ENCODE results near the gene RASSF5. TPM values are rescaled to one million over a fixed set of nuclear protein-coding genes. Genes with fewer than 3 reads are reported as not detected.
A peak's percentile ranks its signal among the peaks of the same experiment; 100 is the strongest.

RASSF5 gene
- total and polyA plus RNA-seq, 9 of the 15 experiments (the other 6 are each of a cell fraction or from before 2014, with no cell fraction given), result 6.1 to 41.0 (median 25.2) TPM

- TF ChIP-seq ZBTB5 (IDR thresholded peaks at IDR 0.05) (no peak), CCAR2 (IDR thresholded peaks at IDR 0.05; ENCODE audit: low read depth, low read length) (no peak), FUS (optimal IDR thresholded peaks at IDR 0.05; ENCODE audit: low read depth, low read length) (no peak), POLR3A (IDR thresholded peaks at IDR 0.05; ENCODE audit: borderline replicate concordance, extremely low read depth, insufficient read depth, insufficient read length) (no peak), ZNF707 (CRISPR knock-in tag; conservative IDR thresholded peaks at IDR 0.05) (no peak), HDAC2 (IDR thresholded peaks at IDR 0.05) (peak; percentile 85), RCOR1 (IDR thresholded peaks at IDR 0.05; ENCODE audit: borderline replicate concordance in 1 of 2, low read depth in 2 of 2, low read length in 2 of 2) (peak in 1 of 2 experiments; percentile 72; a peak in 1 of 4 replicates), U2AF2 (optimal IDR thresholded peaks at IDR 0.05; ENCODE audit: low read depth, low read length) (no peak), SMARCA4 (IDR thresholded peaks at IDR 0.05) (no peak), ETS1 (conservative IDR thresholded peaks at IDR 0.05; ENCODE audit: control insufficient read depth, low read depth, low read length) (0 out of 2 replicates have a peak, but pooled peaks have one; percentile 20), PCBP1 (IDR thresholded peaks at IDR 0.05; ENCODE audit: low read depth, low read length, poor library complexity, severe bottlenecking) (no peak), RBM25 (IDR thresholded peaks at IDR 0.05; ENCODE audit: low read depth, low read length, severe bottlenecking) (peak; percentile 98), E2F8 (IDR thresholded peaks at IDR 0.05; ENCODE audit: low read depth, partially characterized antibody) (no peak), SMAD2 (IDR thresholded peaks at IDR 0.05; ENCODE audit: low read depth, low read length) (no peak), BRD9 (IDR thresholded peaks at IDR 0.05; ENCODE audit: low read depth, partially characterized antibody) (no peak), HNRNPL (IDR thresholded peaks at IDR 0.05; ENCODE audit: low read depth, low read length) (no peak), TAF15 (IDR thresholded peaks at IDR 0.05; ENCODE audit: low read depth, low read length) (no peak), BCOR (IDR thresholded peaks at IDR 0.05) (peak; percentile 96)
- TF ChIP-seq, protein P1, sequence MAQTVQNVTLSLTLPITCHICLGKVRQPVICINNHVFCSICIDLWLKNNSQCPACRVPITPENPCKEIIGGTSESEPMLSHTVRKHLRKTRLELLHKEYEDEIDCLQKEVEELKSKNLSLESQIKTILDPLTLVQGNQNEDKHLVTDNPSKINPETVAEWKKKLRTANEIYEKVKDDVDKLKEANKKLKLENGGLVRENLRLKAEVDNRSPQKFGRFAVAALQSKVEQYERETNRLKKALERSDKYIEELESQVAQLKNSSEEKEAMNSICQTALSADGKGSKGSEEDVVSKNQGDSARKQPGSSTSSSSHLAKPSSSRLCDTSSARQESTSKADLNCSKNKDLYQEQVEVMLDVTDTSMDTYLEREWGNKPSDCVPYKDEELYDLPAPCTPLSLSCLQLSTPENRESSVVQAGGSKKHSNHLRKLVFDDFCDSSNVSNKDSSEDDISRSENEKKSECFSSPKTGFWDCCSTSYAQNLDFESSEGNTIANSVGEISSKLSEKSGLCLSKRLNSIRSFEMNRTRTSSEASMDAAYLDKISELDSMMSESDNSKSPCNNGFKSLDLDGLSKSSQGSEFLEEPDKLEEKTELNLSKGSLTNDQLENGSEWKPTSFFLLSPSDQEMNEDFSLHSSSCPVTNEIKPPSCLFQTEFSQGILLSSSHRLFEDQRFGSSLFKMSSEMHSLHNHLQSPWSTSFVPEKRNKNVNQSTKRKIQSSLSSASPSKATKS (CRISPR knock-in tag; IDR thresholded peaks at IDR 0.05), result no peak
Measured at GRCh38 chr1:206582971-206583706, 75.8 kb downstream of the RASSF5 start (continued).

Data from K562 (cell line).